OCI-LY3 (cell line): Measurements from ENCODE around the gene PRKCQ.

Source experiments
- CTCF ChIP-seq: fragments of 200-600, 300-600 bp; sonication (generic); IDR thresholded peaks from 2 replicates; pipeline ENCODE4 v1.5.1; 2014; ENCODE audit warnings: antibody characterized with exemption, low read length, low read depth
- EZH2phosphoT487 ChIP-seq: fragments of 200-600 bp; shearing (Covaris generic); IDR thresholded peaks from 2 replicates; pipeline ENCODE4 v1.6.1; 2018; ENCODE audit warnings: antibody characterized with exemption, mixed run types, low read depth

- TF ChIP-seq CTCF (no peak), EZH2phosphoT487 (no peak)
Measured at GRCh38 chr10:6610647-6611046, 30.6 kb upstream of the PRKCQ start.
